Suppressor macrophage (primary cell): ENCODE results near the gene TMEM151B.

Source experiments
- DNase-seq, 4 experiments: peaks; one replicate each; pipeline ENCODE4 v3.0.0-alpha.2; 2020 to 2022

The TMEM151B gene

DNA sequence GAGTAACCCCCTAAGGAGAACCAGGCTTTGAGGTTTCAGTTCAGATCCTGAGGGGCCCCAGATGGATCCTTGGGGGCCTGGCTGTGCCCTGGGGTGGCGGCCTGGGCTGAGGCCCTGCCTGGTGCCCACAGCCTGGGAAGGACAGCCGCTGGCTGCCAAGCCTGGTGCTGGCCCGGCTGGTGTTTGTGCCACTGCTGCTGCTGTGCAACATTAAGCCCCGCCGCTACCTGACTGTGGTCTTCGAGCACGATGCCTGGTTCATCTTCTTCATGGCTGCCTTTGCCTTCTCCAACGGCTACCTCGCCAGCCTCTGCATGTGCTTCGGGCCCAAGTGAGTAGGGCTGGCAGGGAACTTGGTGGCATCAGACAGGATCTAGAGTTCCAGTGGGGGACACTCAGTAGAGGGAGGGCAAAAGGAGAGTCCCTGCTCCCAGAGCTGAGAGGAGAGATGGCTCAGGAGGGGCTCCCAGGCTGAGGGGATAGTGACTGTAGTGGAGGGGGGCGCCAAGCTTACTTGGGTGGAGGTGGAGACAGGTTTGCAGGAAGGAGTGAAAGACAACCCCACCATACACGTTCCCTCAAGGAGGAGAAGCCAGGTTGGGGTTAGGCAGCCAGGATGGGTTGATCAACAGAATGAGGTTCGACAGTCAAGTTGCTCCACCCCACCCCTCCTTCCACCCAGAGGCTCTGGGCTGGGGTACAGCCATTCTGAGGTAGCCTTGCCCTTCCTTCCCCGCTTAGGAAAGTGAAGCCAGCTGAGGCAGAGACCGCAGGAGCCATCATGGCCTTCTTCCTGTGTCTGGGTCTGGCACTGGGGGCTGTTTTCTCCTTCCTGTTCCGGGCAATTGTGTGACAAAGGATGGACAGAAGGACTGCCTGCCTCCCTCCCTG, 37.3 kb upstream of the TMEM151B start:
- DNase-seq = no peak

DNA sequence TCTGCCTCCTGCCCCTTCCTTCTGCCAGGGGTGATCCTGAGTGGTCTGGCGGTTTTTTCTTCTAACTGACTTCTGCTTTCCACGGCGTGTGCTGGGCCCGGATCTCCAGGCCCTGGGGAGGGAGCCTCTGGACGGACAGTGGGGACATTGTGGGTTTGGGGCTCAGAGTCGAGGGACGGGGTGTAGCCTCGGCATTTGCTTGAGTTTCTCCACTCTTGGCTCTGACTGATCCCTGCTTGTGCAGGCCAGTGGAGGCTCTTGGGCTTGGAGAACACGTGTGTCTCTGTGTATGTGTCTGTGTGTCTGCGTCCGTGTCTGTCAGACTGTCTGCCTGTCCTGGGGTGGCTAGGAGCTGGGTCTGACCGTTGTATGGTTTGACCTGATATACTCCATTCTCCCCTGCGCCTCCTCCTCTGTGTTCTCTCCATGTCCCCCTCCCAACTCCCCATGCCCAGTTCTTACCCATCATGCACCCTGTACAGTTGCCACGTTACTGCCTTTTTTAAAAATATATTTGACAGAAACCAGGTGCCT, 36.6 kb upstream of the TMEM151B start:
- peak in 3 of 4 experiments; percentile 43 to 48 (median 47) for DNase-seq

DNA sequence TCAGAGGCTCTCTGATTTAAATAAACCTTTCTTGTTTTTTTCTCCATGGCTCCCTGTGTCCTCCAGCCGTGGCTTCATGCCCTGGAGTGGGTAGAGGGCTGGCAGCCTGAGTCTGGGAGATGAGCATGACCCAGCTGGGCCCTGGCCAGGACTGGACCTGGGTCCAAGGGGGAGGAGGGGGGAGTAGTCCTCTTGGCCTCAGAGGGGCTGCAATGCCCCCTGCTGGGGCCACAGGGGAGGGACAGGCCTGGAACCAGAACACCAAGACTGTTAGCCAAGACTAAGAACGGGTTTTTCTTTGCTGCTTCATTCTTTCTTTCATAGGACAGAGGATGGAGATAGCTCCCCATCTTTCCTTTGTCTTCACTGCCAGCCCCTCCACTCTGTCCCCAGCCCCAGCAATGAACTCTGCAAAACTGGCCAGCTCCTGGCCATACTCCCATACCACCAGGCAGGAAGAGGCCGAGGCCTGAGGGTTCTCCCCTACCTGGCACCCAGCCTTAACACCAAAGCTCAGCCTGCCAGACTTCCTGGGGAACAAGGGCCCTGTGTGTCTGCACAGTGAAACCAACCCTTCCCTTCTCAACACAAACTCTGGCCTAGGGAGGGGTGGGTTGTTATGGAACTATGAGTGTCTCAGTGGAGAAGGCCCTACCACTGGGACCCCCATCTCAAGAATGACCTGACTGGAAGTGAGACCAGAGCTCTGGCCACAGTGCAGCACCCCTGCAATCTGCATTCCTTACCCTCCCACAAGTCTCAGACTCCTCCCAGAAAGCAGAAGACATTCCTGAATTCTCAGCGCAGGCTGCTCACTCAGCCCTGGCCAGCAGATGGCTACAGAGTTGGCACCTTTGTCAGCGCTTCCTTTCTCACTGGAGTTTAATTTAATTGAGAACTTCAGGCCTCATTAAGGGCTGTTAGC, 35.9 kb upstream of the TMEM151B start:
- DNase-seq = peak; percentile 54 to 70 (median 62)

DNA sequence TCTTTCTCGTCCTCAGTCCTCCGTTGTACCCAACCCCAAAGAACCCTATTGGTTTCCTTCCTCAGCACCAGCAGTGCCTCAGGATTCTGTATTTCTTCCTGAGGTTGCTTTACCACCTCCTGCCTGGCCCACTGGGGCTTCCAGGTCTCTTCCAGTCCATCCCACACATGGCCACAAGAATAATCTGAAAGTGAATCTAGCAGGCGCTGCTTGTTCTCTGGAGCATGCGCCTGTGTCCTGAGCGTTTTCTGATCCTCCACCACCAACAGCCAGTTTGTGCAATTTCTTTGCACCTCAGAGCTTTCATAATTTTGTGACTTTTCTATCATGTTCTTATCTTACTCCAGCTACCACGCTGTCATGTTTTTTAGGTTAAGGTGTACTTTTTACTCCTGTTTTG, 35.0 kb upstream of the TMEM151B start:
- DNase-seq = no peak

DNA sequence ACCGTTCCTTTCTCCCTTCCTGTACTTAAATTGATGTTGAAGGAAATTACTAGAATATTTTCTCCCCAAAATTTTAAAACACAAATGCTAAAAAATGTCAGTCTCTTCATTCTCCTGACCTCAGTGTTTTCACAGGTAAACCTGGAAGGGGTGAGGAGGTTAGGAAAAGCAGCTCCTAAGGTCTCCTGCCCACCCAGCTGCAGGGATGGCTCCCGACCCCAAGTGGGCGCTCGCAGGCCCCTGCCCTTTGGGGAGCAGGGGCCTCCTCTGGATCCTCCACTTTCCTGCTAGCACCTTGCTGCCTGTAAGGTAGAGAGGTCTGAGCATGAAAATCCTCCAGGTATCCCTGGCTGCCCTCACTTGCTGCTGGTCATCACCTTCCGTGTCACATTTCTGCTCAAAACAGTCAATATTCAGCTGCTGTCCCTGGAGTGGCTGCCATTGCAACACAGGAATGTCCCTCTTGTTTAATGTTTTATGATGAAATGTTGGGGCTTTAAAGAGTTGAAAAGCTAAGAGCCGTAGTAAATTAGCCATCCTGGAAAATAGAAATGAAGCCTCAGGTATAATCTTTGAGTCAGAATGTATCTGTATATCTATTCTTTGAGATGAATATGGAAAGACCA, 34.2 kb upstream of the TMEM151B start:
- DNase-seq = no peak

DNA sequence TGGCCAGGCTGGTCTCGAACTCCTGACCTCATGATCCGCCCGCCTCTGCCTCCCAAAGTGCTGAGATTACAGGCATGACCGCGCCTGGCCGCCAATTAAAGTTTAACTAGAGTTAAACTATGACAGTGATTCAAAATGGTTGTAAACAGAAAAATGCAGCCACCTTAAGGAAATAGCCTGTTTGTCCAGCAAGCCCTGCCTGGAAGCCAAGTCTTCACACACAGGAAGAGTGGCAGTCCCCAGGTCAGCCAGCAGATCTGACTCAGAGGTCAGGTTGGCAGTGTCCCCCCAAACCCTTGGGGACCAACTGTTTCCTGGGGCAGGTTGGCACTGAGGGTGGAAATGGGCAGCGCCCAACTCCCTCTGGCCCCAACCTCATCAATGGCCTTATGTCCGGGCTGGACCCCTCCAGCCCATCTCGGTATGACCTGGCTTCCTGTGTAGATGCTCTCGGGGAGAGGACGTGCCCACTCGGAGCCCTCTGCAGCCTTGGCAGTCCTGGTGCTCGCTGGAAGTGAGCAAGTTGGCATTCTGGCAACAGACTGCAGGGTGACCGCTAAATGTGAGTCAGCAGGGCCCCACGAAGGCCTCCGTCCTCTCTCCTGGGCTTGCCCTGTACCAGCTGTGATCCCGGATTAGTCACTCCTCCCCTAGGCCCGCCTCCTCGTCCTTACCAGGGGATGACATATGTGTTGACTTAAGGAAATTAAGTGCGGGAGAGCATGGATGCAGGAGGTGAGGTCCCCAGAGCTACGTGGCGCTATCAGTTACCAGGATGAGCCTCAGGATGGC, 33.0 kb upstream of the TMEM151B start:
- DNase-seq = peak; percentile 93 to 96 (median 94)

DNA sequence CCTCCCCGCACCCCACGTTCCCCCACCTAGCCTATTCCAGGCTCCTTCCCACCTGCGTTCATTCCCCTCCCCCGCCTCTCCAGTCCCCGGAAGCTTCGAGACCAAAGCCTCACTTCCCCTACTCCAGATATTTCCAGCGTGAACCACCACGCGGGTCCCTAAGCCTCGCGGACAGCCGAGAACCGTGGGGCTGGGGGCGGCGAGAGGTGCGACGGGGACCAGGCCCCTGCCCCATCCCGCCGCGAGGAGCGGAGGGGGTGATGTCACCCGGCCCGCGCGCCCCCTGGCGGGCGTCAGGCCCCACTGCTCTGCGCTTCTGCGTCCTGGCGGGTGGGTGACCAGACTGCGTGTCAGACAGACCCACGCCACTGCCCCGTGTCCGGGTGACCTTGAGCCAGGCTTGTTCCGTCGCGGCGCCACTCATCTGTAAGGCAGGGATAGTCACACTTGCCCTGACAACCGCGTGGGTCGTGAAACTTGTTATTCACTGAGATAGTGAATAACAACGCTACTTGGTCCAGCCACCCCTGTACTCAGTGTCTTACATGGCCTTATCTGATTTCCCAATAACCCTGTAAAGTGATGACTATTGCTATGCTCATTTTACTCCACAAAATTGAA, 32.3 kb upstream of the TMEM151B start:
- DNase-seq = peak; percentile 89 to 93 (median 91)

DNA sequence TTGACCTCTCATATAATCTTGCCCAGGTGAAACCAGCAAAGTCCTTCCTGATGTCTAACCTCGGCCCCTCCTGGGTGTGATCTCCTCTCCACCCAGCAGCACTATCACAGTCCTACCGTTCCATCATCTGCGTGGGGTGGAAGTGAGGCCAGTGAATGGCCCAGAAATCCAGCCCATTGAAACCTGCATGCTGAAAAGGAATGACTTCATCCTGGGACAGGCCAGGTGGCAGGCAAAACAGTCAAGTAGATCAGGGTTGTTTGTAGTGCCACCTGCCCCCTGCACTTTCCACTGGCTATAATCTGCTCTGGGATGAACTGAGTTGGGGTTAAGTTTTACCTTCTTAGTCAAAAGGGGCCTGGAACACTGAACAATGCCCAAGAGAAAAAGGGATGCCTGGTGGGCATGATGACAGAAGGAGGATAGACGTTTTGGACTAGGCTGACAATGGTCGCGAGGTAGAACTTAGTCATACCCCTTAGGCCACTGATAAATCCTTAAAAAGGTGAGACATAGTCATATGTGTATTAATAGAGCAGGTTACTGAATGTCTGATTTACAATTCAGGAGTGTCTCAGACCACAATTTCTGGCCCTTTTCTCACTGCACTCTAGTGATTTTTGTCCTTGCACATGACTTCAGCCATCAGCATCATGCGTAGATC, 31.4 kb upstream of the TMEM151B start:
- DNase-seq = no peak

DNA sequence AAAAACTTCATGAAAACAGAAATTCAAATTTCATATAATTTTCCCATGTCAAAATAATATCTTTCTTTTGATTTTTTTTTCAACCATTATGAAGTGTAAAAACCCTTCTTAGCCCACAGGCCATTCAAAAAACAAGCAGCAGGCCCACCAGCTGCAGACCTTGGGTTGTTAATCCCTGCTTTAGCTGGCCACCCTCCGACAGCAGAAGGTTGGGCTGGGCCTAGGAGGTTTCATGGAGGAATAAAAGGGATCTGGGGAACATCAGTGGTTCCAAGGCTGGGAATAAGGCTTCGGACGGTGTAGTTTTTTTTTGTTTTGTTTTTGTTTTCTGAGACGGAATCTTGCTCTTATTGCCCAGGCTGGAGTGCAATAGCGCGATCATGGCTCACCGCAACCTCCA, 26.9 kb upstream of the TMEM151B start:
- no peak for DNase-seq

DNA sequence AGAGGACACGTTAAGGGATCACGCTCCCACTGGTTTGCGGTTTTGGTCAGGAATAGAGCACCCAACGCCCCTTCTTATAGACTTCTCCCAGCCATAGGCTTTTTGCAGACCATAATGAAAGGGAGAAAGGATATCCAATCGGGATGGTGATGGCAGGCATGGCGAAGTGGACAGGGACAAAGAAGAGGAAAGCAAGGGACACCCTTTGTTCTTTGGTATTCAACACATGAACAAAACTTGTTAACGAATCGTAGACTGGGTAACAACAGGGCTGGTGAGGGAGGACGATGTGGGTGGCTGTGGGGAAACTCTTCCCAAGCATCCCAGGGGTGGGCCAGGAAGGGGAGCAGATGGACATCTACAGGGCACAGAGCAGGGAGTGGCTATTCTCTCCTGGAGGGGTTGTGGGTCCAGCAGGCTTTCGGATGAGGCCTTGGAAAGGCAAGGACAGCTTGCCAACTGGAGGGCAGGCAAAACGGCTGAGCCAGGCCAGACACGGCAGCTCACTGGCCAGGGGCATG, 24.8 kb upstream of the TMEM151B start:
- no peak for DNase-seq

DNA sequence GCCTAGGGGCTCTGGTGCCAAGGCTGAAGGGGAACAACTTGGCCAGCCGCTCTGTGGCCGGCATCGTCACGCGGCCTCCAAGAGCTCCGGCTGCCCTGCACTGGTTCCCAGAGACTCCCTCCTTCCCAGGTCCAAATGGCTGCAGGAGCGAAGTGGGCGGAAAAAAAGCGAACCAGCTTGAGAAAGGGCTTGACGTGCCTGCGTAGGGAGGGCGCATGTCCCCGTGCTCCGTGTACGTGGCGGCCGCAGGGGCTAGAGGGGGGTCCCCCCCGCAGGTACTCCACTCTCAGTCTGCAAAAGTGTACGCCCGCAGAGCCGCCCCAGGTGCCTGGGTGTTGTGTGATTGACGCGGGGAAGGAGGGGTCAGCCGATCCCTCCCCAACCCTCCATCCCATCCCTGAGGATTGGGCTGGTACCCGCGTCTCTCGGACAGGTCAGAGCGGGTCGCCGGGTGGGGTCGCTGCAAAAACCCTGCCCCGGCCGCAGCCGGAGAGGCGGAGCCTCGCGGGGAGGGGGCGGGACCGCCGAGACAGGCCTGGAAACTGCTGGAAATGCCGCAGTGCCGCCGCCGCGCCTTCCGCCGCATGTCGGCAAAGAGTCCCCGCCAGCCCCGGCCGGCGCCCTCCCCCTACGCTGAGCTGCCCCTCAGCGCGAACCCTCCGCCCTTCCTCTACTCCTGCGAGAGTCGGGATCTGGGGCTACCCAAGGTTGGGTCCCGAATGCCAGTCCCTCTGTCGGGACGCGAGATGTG, 24.2 kb upstream of the TMEM151B start:
- DNase-seq = peak; percentile 80 to 94 (median 89)

DNA sequence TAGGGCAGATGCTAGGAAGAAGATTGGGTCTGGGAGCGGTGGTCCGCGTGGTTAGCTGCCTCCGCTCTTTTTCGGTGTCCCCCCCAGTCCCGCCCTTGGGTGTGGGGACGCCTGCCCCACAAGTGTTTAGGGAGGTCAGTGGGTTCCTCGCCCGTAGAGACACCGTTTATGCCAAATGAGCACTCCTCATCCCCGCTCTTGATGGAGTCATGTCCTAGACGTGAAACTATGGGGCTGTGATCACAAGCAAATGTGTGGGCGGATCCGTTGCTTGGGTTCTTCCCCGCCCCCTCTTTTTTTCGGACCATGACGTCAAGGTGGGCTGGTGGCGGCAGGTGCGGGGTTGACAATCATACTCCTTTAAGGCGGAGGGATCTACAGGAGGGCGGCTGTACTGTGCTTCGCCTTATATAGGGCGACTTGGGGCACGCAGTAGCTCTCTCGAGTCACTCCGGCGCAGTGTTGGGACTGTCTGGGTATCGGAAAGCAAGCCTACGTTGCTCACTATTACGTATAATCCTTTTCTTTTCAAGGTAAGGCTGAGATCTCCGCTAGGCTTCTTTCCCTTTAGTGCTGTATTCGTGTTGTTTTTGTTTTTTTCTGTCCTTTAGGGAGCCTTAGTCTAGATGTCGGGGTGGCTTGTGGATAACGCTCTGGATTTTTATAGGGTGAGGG, 23.4 kb upstream of the TMEM151B start, which contains the start of gene HSP90AB1:
Gene HSP90AB1, plus strand, starts transcription at position 439 of the 675 bp plus-strand sequence. CDS start 1,529 bp downstream, outside the sequence.
- peak; percentile 94 to 97 (median 96) for DNase-seq

DNA sequence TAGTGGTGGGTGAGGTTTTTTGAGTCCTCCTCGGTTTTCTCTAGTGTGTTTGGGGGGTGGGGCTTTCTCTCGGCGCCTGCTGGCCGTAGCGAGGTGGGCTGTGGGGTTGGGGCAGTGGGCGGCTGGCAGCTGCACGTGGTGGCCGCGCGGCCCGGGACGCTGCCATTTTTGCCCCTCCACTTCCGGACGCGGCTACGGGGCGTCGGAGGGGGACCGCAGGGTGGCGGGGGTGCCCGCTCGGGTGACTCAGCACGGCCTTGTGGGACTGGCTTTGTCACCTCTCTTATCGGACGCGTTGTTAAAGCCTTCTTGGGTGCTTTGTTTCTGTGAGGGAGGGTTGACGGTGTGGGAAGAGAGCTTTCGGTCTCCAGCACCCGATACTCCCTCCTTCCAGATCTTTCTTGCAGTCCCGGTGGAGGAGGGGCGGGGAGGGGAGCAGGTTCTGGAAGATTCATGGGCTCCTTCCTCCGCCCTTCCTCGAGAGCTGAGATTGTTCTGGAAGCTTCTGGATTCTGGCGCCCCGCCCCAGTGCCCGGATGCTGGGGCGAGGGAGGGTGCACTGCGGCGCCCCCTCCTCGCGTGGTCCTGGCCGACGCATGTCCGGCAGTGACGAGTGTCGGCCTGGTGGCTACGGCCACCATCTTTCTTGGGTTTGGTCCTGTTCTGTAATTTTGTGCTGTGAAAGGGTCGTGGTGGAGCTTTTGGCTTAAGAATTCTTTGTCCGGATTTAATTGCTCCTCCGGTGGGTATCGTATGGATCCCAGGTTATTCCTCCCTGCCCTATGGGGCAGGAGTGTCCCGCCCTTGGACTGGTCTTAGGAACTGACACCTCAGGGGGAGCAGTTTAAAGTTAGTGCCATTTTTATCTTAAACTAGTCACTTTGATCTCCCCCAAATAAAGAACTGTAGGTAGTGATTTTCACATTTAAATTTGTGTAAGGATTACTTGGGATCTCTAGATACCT, 22.6 kb upstream of the TMEM151B start:
- DNase-seq = peak; percentile 79 to 91 (median 82)

DNA sequence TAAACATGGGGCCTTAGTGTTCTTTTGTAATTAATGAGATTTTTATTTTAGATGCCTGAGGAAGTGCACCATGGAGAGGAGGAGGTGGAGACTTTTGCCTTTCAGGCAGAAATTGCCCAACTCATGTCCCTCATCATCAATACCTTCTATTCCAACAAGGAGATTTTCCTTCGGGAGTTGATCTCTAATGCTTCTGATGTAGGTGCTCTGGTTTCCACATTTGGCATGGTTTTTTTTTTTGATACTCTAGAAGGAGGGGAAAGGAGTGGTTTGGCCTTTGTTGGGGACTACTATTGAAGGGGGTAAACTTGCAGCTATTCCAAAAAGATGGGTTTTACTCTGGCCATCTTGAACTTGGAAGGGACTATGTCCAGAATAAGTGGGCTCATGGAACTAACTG, 21.7 kb upstream of the TMEM151B start:
- no peak for DNase-seq

DNA sequence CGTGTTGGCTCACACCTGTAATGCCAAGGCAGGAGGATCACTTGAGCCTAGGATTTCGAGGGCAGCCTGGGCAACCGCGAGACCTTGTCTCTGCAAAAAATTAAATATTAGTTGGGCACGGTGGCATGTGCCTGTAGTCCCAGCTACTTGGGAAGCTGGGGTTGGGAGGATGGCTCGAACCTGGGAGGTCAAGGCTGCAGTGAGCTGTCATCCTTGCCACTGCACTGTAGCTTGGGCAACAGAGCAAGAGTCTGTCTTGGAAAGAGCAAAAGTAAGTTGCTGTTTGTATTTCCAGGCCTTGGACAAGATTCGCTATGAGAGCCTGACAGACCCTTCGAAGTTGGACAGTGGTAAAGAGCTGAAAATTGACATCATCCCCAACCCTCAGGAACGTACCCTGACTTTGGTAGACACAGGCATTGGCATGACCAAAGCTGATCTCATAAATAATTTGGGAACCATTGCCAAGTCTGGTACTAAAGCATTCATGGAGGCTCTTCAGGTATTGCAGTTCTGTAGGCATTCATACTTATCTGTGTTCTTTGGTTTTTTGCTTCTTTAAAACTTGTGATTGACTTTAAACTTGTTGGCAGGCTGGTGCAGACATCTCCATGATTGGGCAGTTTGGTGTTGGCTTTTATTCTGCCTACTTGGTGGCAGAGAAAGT, 21.0 kb upstream of the TMEM151B start:
- no peak for DNase-seq

DNA sequence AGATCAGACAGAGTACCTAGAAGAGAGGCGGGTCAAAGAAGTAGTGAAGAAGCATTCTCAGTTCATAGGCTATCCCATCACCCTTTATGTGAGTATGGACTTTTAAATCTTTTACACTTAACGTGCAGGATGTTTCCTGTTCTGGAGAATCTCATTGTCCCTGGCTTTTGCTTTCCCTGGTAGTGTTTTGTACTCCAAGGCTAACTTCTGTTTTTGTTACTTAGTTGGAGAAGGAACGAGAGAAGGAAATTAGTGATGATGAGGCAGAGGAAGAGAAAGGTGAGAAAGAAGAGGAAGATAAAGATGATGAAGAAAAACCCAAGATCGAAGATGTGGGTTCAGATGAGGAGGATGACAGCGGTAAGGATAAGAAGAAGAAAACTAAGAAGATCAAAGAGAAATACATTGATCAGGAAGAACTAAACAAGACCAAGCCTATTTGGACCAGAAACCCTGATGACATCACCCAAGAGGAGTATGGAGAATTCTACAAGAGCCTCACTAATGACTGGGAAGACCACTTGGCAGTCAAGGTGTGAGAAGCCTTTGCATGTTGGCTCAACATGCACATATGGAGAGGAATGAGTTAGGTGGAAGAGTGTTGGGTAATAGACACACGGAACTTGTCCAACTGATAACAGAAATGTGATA, 20.1 kb upstream of the TMEM151B start:
- no peak for DNase-seq

DNA sequence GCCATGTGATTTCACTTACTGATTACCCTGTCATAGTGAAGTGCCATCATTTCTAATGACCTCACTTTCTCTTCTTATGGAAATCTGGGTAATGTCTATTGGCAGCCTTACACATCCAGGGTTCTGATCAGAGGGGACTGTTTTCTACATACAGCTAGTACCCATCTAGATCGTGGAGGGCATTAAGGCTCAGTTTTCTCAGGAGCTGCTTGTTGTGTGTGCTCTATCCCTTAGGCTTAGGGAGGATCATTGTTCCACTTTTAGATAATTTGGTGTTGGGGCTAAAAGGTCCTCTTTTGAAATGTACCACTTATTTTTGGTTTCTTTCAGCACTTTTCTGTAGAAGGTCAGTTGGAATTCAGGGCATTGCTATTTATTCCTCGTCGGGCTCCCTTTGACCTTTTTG, 19.5 kb upstream of the TMEM151B start:
- DNase-seq = no peak
